ENCODE results near the gene CDC5L. TPM values are rescaled to one million over a fixed set of nuclear protein-coding genes. Genes with fewer than 3 reads are reported as not detected.

Gene CDC5L
- total RNA-seq, 1 donor from 2014 or later: 28.7 TPM

- Mint-ChIP-seq H3K4me3 (no peak overlapping the region), H3K36me3 (no peaks in the 10 kb centered on the region), H3K9me3 (no peaks in the 10 kb centered on the region), H3K27ac (no peak overlapping the region), H3K4me1 (ENCODE audit: unreplicated experiment) (peaks cover 19% of the 10 kb centered on the region), H3K27me3 (peaks cover 6% of the 10 kb centered on the region)
- TF ChIP-seq CTCF (conservative IDR thresholded peaks at IDR 0.05): no peak
- DNase-seq (ENCODE audit: extremely low spot score, unreplicated experiment): no peak
These were observed 81.3 kb downstream of the CDC5L start for GRCh38 chr6:44468835-44469234.

GRCh38 chr6:44470115-44470464 is 82.6 kb downstream of the CDC5L start:
- Mint-ChIP-seq H3K9me3 (no peaks in the 10 kb centered on the region), H3K4me1 (ENCODE audit: unreplicated experiment) (peaks cover 9% of the 10 kb centered on the region), H3K27me3 (peaks cover 11% of the 10 kb centered on the region), H3K4me3 (no peak overlapping the region), H3K27ac (no peak overlapping the region), H3K36me3 (no peaks in the 10 kb centered on the region)
- peak; percentile 40 for TF ChIP-seq CTCF (conservative IDR thresholded peaks at IDR 0.05)
- no peak for DNase-seq (ENCODE audit: extremely low spot score, unreplicated experiment)

- Mint-ChIP-seq H3K4me1 (ENCODE audit: unreplicated experiment) (peaks cover 12% of the 10 kb centered on the region), H3K9me3 (no peaks in the 10 kb centered on the region)
These were observed 83.2 kb downstream of the CDC5L start for GRCh38 chr6:44470746-44471145.

GRCh38 chr6:44471271-44471981 is 83.9 kb downstream of the CDC5L start:
- Mint-ChIP-seq H3K27me3 (peaks cover 13% of the 10 kb centered on the region), H3K27ac (no peak overlapping the region), H3K9me3 (no peaks in the 10 kb centered on the region), H3K4me3 (no peak overlapping the region), H3K4me1 (ENCODE audit: unreplicated experiment) (peaks cover 12% of the 10 kb centered on the region), H3K36me3 (no peaks in the 10 kb centered on the region)
- DNase-seq (ENCODE audit: extremely low spot score, unreplicated experiment): peak; percentile 43
- TF ChIP-seq CTCF (conservative IDR thresholded peaks at IDR 0.05): no peak

More at GRCh38 chr6:44470746-44471145, 83.2 kb downstream of the CDC5L start:
- no peak for TF ChIP-seq CTCF (conservative IDR thresholded peaks at IDR 0.05)
- no peak for DNase-seq (ENCODE audit: extremely low spot score, unreplicated experiment)
- Mint-ChIP-seq H3K27ac (no peak overlapping the region), H3K4me3 (no peak overlapping the region), H3K27me3 (peaks cover 13% of the 10 kb centered on the region), H3K36me3 (no peaks in the 10 kb centered on the region)

- Mint-ChIP-seq H3K4me3 (no peak overlapping the region), H3K4me1 (ENCODE audit: unreplicated experiment) (peaks cover 12% of the 10 kb centered on the region), H3K36me3 (no peaks in the 10 kb centered on the region), H3K9me3 (no peaks in the 10 kb centered on the region), H3K27ac (no peak overlapping the region), H3K27me3 (peaks cover 13% of the 10 kb centered on the region)
- peak; percentile 44 for DNase-seq (ENCODE audit: extremely low spot score, unreplicated experiment)
- no peak for TF ChIP-seq CTCF (conservative IDR thresholded peaks at IDR 0.05)
These were observed 84.9 kb downstream of the CDC5L start for GRCh38 chr6:44472250-44472945.
